Activated CD8-positive, alpha-beta T cell treated with anti-CD3 and anti-CD28 coated beads, Interleukin-2, amount 10 ng/mL, durations not matched to agents 7 days and 5 days (primary cell): ENCODE results near the gene TEX11. TPM values are rescaled to one million over a fixed set of nuclear protein-coding genes. Genes with fewer than 3 reads are reported as not detected.

ENCODE experiments used
- ATAC-seq: fragments of 150-1000 bp; cut with Tn5 transposase; one replicate; pipeline ENCODE4 v1.10.0; 2021; ENCODE audit warnings: moderate library complexity
- CTCF ChIA-PET: fragments of 350-600 bp; sonication (Branson Sonifier 250); formaldehyde crosslinking; loops from one replicate; lab custom pipeline; 2021; ENCODE audit warnings: antibody characterized with exemption; lab: Charles Lee
- POLR2A ChIA-PET: fragments of 350-600 bp; sonication (Branson Sonifier 250); formaldehyde crosslinking; loops from one replicate; lab custom pipeline; 2021; ENCODE audit warnings: antibody characterized with exemption; lab: Charles Lee
- DNase-seq: peaks from one replicate; pipeline ENCODE4 v3.0.0-alpha.2; 2020
- H3K27ac Mint-ChIP-seq: one replicate; pipeline ENCODE4 v1.8.0; 2021; ENCODE audit warnings: mild to moderate bottlenecking, mixed read lengths
- H3K27me3 Mint-ChIP-seq: one replicate; pipeline ENCODE4 v1.8.0; 2021; ENCODE audit warnings: low read depth, mixed read lengths
- H3K36me3 Mint-ChIP-seq: one replicate; pipeline ENCODE4 v1.8.0; 2021; ENCODE audit warnings: low read depth, mixed read lengths
- H3K4me1 Mint-ChIP-seq: one replicate; pipeline ENCODE4 v1.8.0; 2021; ENCODE audit warnings: low read depth, mixed read lengths
- H3K4me3 Mint-ChIP-seq: one replicate; pipeline ENCODE4 v1.8.0; 2021; ENCODE audit warnings: mild to moderate bottlenecking, mixed read lengths
- H3K9me3 Mint-ChIP-seq: one replicate; pipeline ENCODE4 v1.8.0; 2022; ENCODE audit warnings: mixed read lengths; ENCODE audit not compliant: insufficient read depth
- total RNA-seq, 2 experiments: library from RNA; stranded (reverse); gene quantifications; one replicate each; pipeline ENCODE4 v1.2.3, GENCODE V29; 2021

TEX11 gene
- total RNA-seq, 2 experiments from 2014 or later: not detected

DNA sequence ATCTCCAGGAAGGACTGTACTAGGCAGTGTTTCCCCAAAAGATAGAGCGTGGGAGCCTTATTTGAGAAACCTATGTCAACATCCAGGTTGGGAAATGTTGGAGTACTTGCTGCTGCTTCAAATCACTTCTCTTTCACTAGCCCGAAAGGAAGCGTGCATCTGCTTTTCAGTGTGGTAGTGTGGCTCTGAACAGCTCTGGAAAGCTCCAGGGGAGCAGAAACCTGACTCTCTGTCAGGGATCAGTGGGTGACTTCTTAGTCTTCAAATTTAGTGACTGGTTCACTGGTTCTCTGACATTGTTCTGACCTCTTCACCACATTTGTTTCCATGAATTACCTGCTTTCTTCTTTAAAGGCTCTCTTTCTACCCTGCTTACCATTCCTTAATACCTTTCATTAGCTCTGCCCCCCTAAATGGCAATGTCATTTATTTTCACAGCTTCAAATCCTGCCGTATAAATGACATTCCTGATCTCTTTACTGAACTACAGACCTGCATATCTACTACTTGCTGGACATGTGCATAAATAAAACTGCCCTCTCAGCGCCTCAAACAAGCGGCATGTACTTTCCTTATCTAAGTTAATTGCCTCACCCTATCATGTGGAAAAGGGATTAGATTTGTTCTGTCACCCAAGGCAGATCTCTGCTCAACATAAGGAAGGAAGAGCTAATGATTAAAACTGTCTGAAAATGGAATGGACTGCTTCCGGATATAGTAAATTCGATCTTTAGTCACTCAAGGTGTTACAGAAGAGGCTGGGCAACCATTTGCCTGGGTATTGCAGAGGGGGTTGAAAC lies 426.8 kb downstream of the TEX11 start:
- Mint-ChIP-seq H3K4me3 (no peak overlapping the region), H3K27ac (no peak overlapping the region), H3K27me3 (no peaks in the 10 kb centered on the region), H3K9me3 (no peaks in the 10 kb centered on the region), H3K4me1 (peaks cover 4% of the 10 kb centered on the region), H3K36me3 (peaks cover 10% of the 10 kb centered on the region)
- DNase-seq (no peak), ATAC-seq (no peak)
- CTCF ChIA-PET: no interaction called here
- POLR2A ChIA-PET: no interaction called here

DNA sequence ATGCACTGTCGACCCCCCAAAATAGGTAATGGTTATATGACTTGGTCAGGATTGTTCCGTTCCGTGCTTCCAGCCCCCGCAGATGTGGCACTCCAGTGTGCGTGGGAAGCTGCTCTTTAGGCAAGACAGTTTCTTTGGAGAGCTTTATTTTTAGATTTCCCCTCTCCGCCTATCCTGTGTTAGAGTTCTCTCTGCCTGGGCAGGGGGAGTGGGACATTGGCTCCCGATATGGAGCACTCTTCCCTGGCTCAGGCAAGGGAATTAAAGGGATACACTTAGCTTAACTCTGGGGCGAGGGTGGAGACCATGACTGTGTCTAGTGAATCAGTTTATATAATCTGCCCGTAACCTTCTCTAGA lies 427.9 kb downstream of the TEX11 start:
- H3K27ac Mint-ChIP-seq: no peak overlapping the region
- ATAC-seq: no peak
- POLR2A ChIA-PET: no interaction called here

DNA sequence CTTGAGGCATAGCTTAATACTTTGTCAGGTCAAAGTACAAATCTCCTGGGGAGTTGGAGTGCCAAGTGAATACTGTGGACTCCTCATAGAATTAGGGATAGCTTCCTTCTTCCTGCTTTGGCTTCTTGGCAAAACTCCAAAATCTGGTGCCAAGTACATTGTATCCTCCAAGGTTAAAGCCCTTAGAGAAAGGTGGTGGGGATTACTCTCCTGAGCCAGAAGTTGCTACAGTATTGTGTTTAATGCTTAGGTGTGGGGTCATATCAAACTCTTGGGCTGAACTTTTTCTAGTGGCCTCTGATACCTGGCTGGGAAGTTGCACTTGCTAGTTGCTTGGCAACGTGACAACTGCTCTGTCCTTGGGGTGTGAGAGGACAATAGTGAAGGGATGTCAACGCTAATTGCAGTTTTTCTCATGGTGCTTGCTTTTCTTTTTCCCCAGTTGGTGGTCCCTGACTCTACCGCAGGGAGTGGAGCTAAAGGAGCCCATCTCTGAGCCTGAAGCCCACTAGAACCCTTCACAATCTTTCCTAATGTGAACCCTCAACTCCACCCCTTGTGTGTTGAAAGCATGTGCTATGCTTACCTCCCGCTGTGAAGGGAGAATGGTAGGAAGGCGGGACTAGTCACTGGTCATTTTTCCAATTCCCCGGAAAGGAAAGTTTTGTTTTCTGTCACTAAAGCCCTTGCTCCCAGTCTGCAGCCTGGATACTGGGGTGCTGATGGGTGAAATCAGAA lies 428.4 kb downstream of the TEX11 start:
- Mint-ChIP-seq H3K4me1 (peaks cover 7% of the 10 kb centered on the region), H3K27me3 (no peaks in the 10 kb centered on the region), H3K27ac (no peak overlapping the region), H3K9me3 (no peaks in the 10 kb centered on the region), H3K36me3 (peaks cover 2% of the 10 kb centered on the region), H3K4me3 (no peak overlapping the region)
- ChIA-PET POLR2A (no interaction called here), CTCF (no interaction called here)
- ATAC-seq: no peak
- DNase-seq: no peak

More for the DNA sequence above, 427.9 kb downstream of the TEX11 start:
- no peak for DNase-seq
- Mint-ChIP-seq H3K4me1 (peaks cover 5% of the 10 kb centered on the region), H3K9me3 (no peaks in the 10 kb centered on the region), H3K36me3 (peaks cover 4% of the 10 kb centered on the region), H3K4me3 (no peak overlapping the region), H3K27me3 (no peaks in the 10 kb centered on the region)
- CTCF ChIA-PET: no interaction called here

DNA sequence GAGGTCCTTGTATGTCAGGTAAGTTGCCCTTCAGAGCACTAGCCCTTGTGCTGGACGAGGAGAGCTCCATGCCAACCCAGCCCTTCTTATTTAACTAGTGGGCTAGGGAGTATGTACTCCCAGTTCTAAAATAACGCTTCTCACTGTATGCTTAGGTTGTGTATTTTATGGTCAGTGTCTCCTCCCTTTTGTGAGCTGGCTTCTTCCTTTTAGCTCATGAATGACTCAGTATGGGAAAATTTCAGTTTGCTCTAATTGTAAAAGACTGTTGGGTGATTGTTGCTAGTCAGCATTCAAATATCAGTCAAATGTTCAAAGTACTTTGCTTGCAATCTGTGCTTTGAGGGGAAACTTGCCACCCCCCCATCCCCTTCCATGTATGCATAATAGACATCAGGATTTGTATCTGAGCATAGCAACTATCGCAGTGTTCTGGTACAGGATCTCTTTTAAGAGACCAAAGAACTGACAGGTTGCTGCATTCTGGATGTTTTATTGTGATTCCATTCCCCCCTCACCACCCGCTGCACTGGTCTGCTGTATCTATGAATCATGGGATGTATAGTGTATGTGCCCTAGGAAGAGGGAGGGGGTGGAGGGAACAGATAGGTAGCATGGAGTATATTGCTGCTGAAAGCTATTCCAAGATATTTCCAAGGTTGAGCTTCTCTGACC lies 429.1 kb downstream of the TEX11 start:
- Mint-ChIP-seq H3K9me3 (no peaks in the 10 kb centered on the region), H3K27me3 (no peaks in the 10 kb centered on the region), H3K36me3 (peaks cover 2% of the 10 kb centered on the region), H3K4me3 (no peak overlapping the region), H3K4me1 (peaks cover 7% of the 10 kb centered on the region), H3K27ac (no peak overlapping the region)
- DNase-seq (no peak), ATAC-seq (no peak)
- ChIA-PET POLR2A (no interaction called here), CTCF (no interaction called here)

Other genes starting within 250 kb of the TEX11 start
- gene SLC7A3, start 22.4 kb upstream of the TEX11 start, total RNA-seq: 1 to 10 TPM; 1.0 to 1.7 TPM
- gene SNX12, start 159.6 kb upstream of the TEX11 start, total RNA-seq: 10 to 100 TPM; 38.9 to 46.9 TPM
- 10 to 100 TPM; 12.7 to 14.2 TPM for gene FOXO4, start 187.1 kb upstream of the TEX11 start, total RNA-seq
- gene CXorf65, start 198.0 kb upstream of the TEX11 start, total RNA-seq: 10 to 100 TPM; 12.7 to 17.6 TPM
- 100 to 1,000 TPM; 348 to 351 TPM for gene IL2RG, start 202.9 kb upstream of the TEX11 start, total RNA-seq
- gene MED12, start 209.9 kb upstream of the TEX11 start, total RNA-seq: 10 to 100 TPM; 49.0 to 50.2 TPM
- gene NLGN3, start 236.1 kb upstream of the TEX11 start, total RNA-seq: under 1 TPM; 0.74 to 0.83 TPM